ENCODE data around the gene FGR.

The FGR gene

GRCh38 chr1:27588256-27589232, 46.4 kb downstream of the FGR start:
- Histone ChIP-seq H3K9me3 (ENCODE audit: insufficient read depth, low read length) (no peaks in the 10 kb centered on the region), H3K36me3 (ENCODE audit: insufficient read depth, insufficient read length, low read length) (peaks cover 67% of the 10 kb centered on the region), H3K9ac (ENCODE audit: insufficient read length, low read depth) (no peak overlapping the region), H3K4me1 (ENCODE audit: insufficient read depth, insufficient read length) (peaks cover 50% of the 10 kb centered on the region), H3K27me3 (ENCODE audit: insufficient read depth, insufficient read length) (no peaks in the 10 kb centered on the region), H3K4me3 (ENCODE audit: insufficient read length, low read depth) (no peak overlapping the region)
- TF ChIP-seq YY1 (IDR thresholded peaks at IDR 0.05; ENCODE audit: insufficient read depth, insufficient read length) (no peak), SUZ12 (IDR thresholded peaks at IDR 0.05; ENCODE audit: extremely low read depth, insufficient read depth, insufficient read length) (no peak), ZNF274 (IDR thresholded peaks at IDR 0.05; ENCODE audit: low read depth, low read length) (no peak)
- DNase-seq (ENCODE audit: low read depth, low spot score) = no peak

- Histone ChIP-seq H3K4me1 (ENCODE audit: insufficient read depth, insufficient read length) (peaks cover 25% of the 10 kb centered on the region), H3K36me3 (ENCODE audit: insufficient read depth, insufficient read length, low read length) (peaks cover 78% of the 10 kb centered on the region), H3K27me3 (ENCODE audit: insufficient read depth, insufficient read length) (no peaks in the 10 kb centered on the region), H3K9ac (ENCODE audit: insufficient read length, low read depth) (peak overlapping the region; percentile 1), H3K4me3 (ENCODE audit: insufficient read length, low read depth) (no peak overlapping the region), H3K9me3 (ENCODE audit: insufficient read depth, low read length) (no peaks in the 10 kb centered on the region)
- no peak for TF ChIP-seq SUZ12 (IDR thresholded peaks at IDR 0.05; ENCODE audit: extremely low read depth, insufficient read depth, insufficient read length)
- no peak for TF ChIP-seq YY1 (IDR thresholded peaks at IDR 0.05; ENCODE audit: insufficient read depth, insufficient read length)
- TF ChIP-seq ZNF274 (IDR thresholded peaks at IDR 0.05; ENCODE audit: low read depth, low read length) = no peak
- DNase-seq (ENCODE audit: low read depth, low spot score) = no peak
Observed at GRCh38 chr1:27585684-27586083, 49.3 kb downstream of the FGR start.

GRCh38 chr1:27584453-27584852, 50.5 kb downstream of the FGR start:
- no peak for TF ChIP-seq ZNF274 (IDR thresholded peaks at IDR 0.05; ENCODE audit: low read depth, low read length)
- no peak for TF ChIP-seq SUZ12 (IDR thresholded peaks at IDR 0.05; ENCODE audit: extremely low read depth, insufficient read depth, insufficient read length)
- Histone ChIP-seq H3K36me3 (ENCODE audit: insufficient read depth, insufficient read length, low read length) (peaks cover 70% of the 10 kb centered on the region), H3K9me3 (ENCODE audit: insufficient read depth, low read length) (no peaks in the 10 kb centered on the region), H3K4me1 (ENCODE audit: insufficient read depth, insufficient read length) (peaks cover 14% of the 10 kb centered on the region), H3K4me3 (ENCODE audit: insufficient read length, low read depth) (no peak overlapping the region), H3K27me3 (ENCODE audit: insufficient read depth, insufficient read length) (no peaks in the 10 kb centered on the region), H3K9ac (ENCODE audit: insufficient read length, low read depth) (no peak overlapping the region)
- no peak for DNase-seq (ENCODE audit: low read depth, low spot score)

- Histone ChIP-seq H3K27me3 (ENCODE audit: insufficient read depth, insufficient read length) (no peaks in the 10 kb centered on the region), H3K9me3 (ENCODE audit: insufficient read depth, low read length) (no peaks in the 10 kb centered on the region), H3K36me3 (ENCODE audit: insufficient read depth, insufficient read length, low read length) (peaks cover 64% of the 10 kb centered on the region), H3K4me3 (ENCODE audit: insufficient read length, low read depth) (no peak overlapping the region), H3K9ac (ENCODE audit: insufficient read length, low read depth) (no peak overlapping the region), H3K4me1 (ENCODE audit: insufficient read depth, insufficient read length) (peaks cover 8% of the 10 kb centered on the region)
- no peak for TF ChIP-seq SUZ12 (IDR thresholded peaks at IDR 0.05; ENCODE audit: extremely low read depth, insufficient read depth, insufficient read length)
- no peak for DNase-seq (ENCODE audit: low read depth, low spot score)
Observed at GRCh38 chr1:27583479-27583878, 51.5 kb downstream of the FGR start.

- H3K9ac ChIP-seq (ENCODE audit: insufficient read length, low read depth) = no peak overlapping the region
- peaks cover 11% of the 10 kb centered on the region for H3K4me1 ChIP-seq (ENCODE audit: insufficient read depth, insufficient read length)
- H3K27me3 ChIP-seq (ENCODE audit: insufficient read depth, insufficient read length) = no peaks in the 10 kb centered on the region
- peaks cover 51% of the 10 kb centered on the region for H3K36me3 ChIP-seq (ENCODE audit: insufficient read depth, insufficient read length, low read length)
- DNase-seq (ENCODE audit: low read depth, low spot score) = no peak
- TF ChIP-seq YY1 (IDR thresholded peaks at IDR 0.05; ENCODE audit: insufficient read depth, insufficient read length) (no peak), SUZ12 (IDR thresholded peaks at IDR 0.05; ENCODE audit: extremely low read depth, insufficient read depth, insufficient read length) (no peak), ZNF274 (IDR thresholded peaks at IDR 0.05; ENCODE audit: low read depth, low read length) (no peak)
- H3K9me3 ChIP-seq (ENCODE audit: insufficient read depth, low read length) = no peaks in the 10 kb centered on the region
- H3K4me3 ChIP-seq (ENCODE audit: insufficient read length, low read depth) = no peak overlapping the region
Observed at GRCh38 chr1:27581823-27582243, 53.2 kb downstream of the FGR start.

GRCh38 chr1:27577504-27578188, 57.3 kb downstream of the FGR start:
- Histone ChIP-seq H3K4me3 (ENCODE audit: insufficient read length, low read depth) (no peak overlapping the region), H3K9ac (ENCODE audit: insufficient read length, low read depth) (peak overlapping the region; percentile 21), H3K4me1 (ENCODE audit: insufficient read depth, insufficient read length) (peaks cover 33% of the 10 kb centered on the region), H3K9me3 (ENCODE audit: insufficient read depth, low read length) (no peaks in the 10 kb centered on the region), H3K27me3 (ENCODE audit: insufficient read depth, insufficient read length) (no peaks in the 10 kb centered on the region), H3K36me3 (ENCODE audit: insufficient read depth, insufficient read length, low read length) (peaks cover 28% of the 10 kb centered on the region)
- TF ChIP-seq ZNF274 (IDR thresholded peaks at IDR 0.05; ENCODE audit: low read depth, low read length) (no peak), SUZ12 (IDR thresholded peaks at IDR 0.05; ENCODE audit: extremely low read depth, insufficient read depth, insufficient read length) (no peak), YY1 (IDR thresholded peaks at IDR 0.05; ENCODE audit: insufficient read depth, insufficient read length) (no peak)
- no peak for DNase-seq (ENCODE audit: low read depth, low spot score)

- TF ChIP-seq SUZ12 (IDR thresholded peaks at IDR 0.05; ENCODE audit: extremely low read depth, insufficient read depth, insufficient read length) = no peak
- TF ChIP-seq YY1 (IDR thresholded peaks at IDR 0.05; ENCODE audit: insufficient read depth, insufficient read length) = no peak
- TF ChIP-seq ZNF274 (IDR thresholded peaks at IDR 0.05; ENCODE audit: low read depth, low read length) = no peak
- H3K4me1 ChIP-seq (ENCODE audit: insufficient read depth, insufficient read length) = peaks cover 39% of the 10 kb centered on the region
- no peak for DNase-seq (ENCODE audit: low read depth, low spot score)
- H3K9ac ChIP-seq (ENCODE audit: insufficient read length, low read depth) = peak overlapping the region; percentile 34
- H3K4me3 ChIP-seq (ENCODE audit: insufficient read length, low read depth) = no peak overlapping the region
- H3K36me3 ChIP-seq (ENCODE audit: insufficient read depth, insufficient read length, low read length) = peaks cover 20% of the 10 kb centered on the region
- H3K9me3 ChIP-seq (ENCODE audit: insufficient read depth, low read length) = no peaks in the 10 kb centered on the region
- H3K27me3 ChIP-seq (ENCODE audit: insufficient read depth, insufficient read length) = no peaks in the 10 kb centered on the region
Observed at GRCh38 chr1:27576806-27577227, 58.2 kb downstream of the FGR start.

Data from NT2/D1 (cell line).